GM15510 (cell line): ENCODE results near the gene ZDBF2.

Experiments
- POLR2A ChIP-seq: IDR thresholded peaks from 3 replicates; pipeline ENCODE4 v1.6.1; 2011; ENCODE audit warnings: borderline replicate concordance; ENCODE audit not compliant: insufficient read length; ENCODE audit errors: extremely low read depth

The ZDBF2 gene

GRCh38 chr2:206253777-206254166 is 20.7 kb upstream of the ZDBF2 start:
- TF ChIP-seq POLR2A = no peak

- no peak for TF ChIP-seq POLR2A
Measured at GRCh38 chr2:206255003-206255402, 19.5 kb upstream of the ZDBF2 start.

- no peak for TF ChIP-seq POLR2A
Measured at GRCh38 chr2:206256706-206257205, 17.7 kb upstream of the ZDBF2 start.

- no peak for TF ChIP-seq POLR2A
Measured at GRCh38 chr2:206257350-206257749, 17.1 kb upstream of the ZDBF2 start.

- TF ChIP-seq POLR2A = no peak
Measured at GRCh38 chr2:206257861-206258260, 16.6 kb upstream of the ZDBF2 start.

- no peak for TF ChIP-seq POLR2A
Measured at GRCh38 chr2:206259376-206260187, 14.9 kb upstream of the ZDBF2 start.

- TF ChIP-seq POLR2A = no peak
Measured at GRCh38 chr2:206260188-206261012, 14.1 kb upstream of the ZDBF2 start.

GRCh38 chr2:206263959-206264603 is 10.4 kb upstream of the ZDBF2 start:
- no peak for TF ChIP-seq POLR2A

GRCh38 chr2:206266130-206267125 is 8.0 kb upstream of the ZDBF2 start:
- TF ChIP-seq POLR2A = no peak

- no peak for TF ChIP-seq POLR2A
Measured at GRCh38 chr2:206267567-206267966, 6.9 kb upstream of the ZDBF2 start.

GRCh38 chr2:206271065-206271464 is 3.4 kb upstream of the ZDBF2 start:
- no peak for TF ChIP-seq POLR2A

GRCh38 chr2:206273905-206274304 is 558 bp upstream of the ZDBF2 start:
- no peak for TF ChIP-seq POLR2A

GRCh38 chr2:206275312-206276055 is 1.0 kb downstream of the ZDBF2 start:
- no peak for TF ChIP-seq POLR2A
